WTC11 (cell line): Measurements from ENCODE around the gene RBPJ. TPM values are rescaled to one million over a fixed set of nuclear protein-coding genes. Genes with fewer than 3 reads are reported as not detected.

Source experiments
- ATAC-seq: fragments of 200-7000 bp; cut with Tn5 transposase; 2 replicates; pipeline ENCODE4 v1.10.0; 2021; ENCODE audit warnings: mild to moderate bottlenecking, moderate library complexity
- CTCF ChIA-PET: fragments of 300-600 bp; sonication (Branson Sonifier 250); formaldehyde crosslinking; loops from one replicate; lab custom pipeline; 2021; ENCODE audit warnings: antibody characterized with exemption; lab: Charles Lee
- POLR2A ChIA-PET: fragments of 350-600 bp; sonication (Branson Sonifier 250); formaldehyde crosslinking; loops from one replicate; lab custom pipeline; 2021; ENCODE audit warnings: antibody characterized with exemption; lab: Charles Lee
- DNase-seq: peaks from one replicate; pipeline ENCODE4 v3.0.0; 2021; ENCODE audit warnings: low spot score
- H3K27ac Mint-ChIP-seq: 2 replicates; pipeline ENCODE4 v1.8.0; 2021; ENCODE audit warnings: mixed read lengths
- H3K27me3 Mint-ChIP-seq: 2 replicates; pipeline ENCODE4 v1.8.0; 2021; ENCODE audit warnings: low read depth, mild to moderate bottlenecking, moderate library complexity, mixed read lengths
- H3K36me3 Mint-ChIP-seq: 2 replicates; pipeline ENCODE4 v1.8.0; 2021; ENCODE audit warnings: mixed read lengths
- H3K4me1 Mint-ChIP-seq: 2 replicates; pipeline ENCODE4 v1.8.0; 2022; ENCODE audit warnings: mixed read lengths
- H3K4me3 Mint-ChIP-seq: 2 replicates; pipeline ENCODE4 v1.8.0; 2021; ENCODE audit warnings: mild to moderate bottlenecking, moderate library complexity, mixed read lengths
- H3K9me3 Mint-ChIP-seq: 2 replicates; pipeline ENCODE4 v1.8.0; 2021; ENCODE audit warnings: mixed read lengths
- CREM ChIP-seq: sonication (generic); formaldehyde crosslinking; IDR thresholded peaks from 2 replicates; pipeline ENCODE4 v1.8.1; 2022; ENCODE audit warnings: mild to moderate bottlenecking, missing genetic modification reagents, moderate library complexity
- FOXK1 ChIP-seq: sonication (generic); formaldehyde crosslinking; IDR thresholded peaks from 2 replicates; pipeline ENCODE4 v1.8.0; 2022; ENCODE audit warnings: mild to moderate bottlenecking, moderate library complexity, missing genetic modification reagents
- FOXP1 ChIP-seq: sonication (generic); formaldehyde crosslinking; IDR thresholded peaks from 2 replicates; pipeline ENCODE4 v1.8.0; 2022; ENCODE audit warnings: missing genetic modification reagents, mild to moderate bottlenecking, moderate library complexity, borderline replicate concordance
- GTF2I ChIP-seq: fragments of 250-450 bp; sonication (Bioruptor Pico); conservative IDR thresholded peaks from 2 replicates; pipeline ENCODE4 v1.4.0; 2021; ENCODE audit warnings: mild to moderate bottlenecking
- NFE2L1 ChIP-seq: sonication (generic); formaldehyde crosslinking; IDR thresholded peaks from 2 replicates; pipeline ENCODE4 v1.8.1; 2023; ENCODE audit warnings: missing genetic modification reagents
- NFYB ChIP-seq: sonication (generic); formaldehyde crosslinking; conservative IDR thresholded peaks from 2 replicates; pipeline ENCODE4 v1.8.0; 2022; ENCODE audit warnings: low read depth, missing genetic modification reagents
- SMAD3 ChIP-seq: sonication (generic); formaldehyde crosslinking; IDR thresholded peaks from 2 replicates; pipeline ENCODE4 v1.8.0; 2022; ENCODE audit warnings: missing genetic modification reagents, mild to moderate bottlenecking, borderline replicate concordance
- TEAD4 ChIP-seq: sonication (generic); formaldehyde crosslinking; IDR thresholded peaks from 2 replicates; pipeline ENCODE4 v1.8.0; 2022; ENCODE audit warnings: mild to moderate bottlenecking, missing genetic modification reagents
- ZNF317 ChIP-seq: sonication (generic); formaldehyde crosslinking; IDR thresholded peaks from 2 replicates; pipeline ENCODE4 v1.8.1; 2023; ENCODE audit warnings: low read depth, mild to moderate bottlenecking, moderate library complexity, missing genetic modification reagents, borderline replicate concordance
- ZNF416 ChIP-seq: fragments of 250-450 bp; sonication (Bioruptor Pico); IDR thresholded peaks from 2 replicates; pipeline ENCODE4 v1.9.0; 2021; ENCODE audit warnings: mild to moderate bottlenecking, inconsistent platforms
- ZNF423 ChIP-seq: fragments of 250-450 bp; sonication (Bioruptor Pico); IDR thresholded peaks from 2 replicates; pipeline ENCODE4 v2.1.2; 2022; ENCODE audit warnings: mild to moderate bottlenecking, moderate library complexity
- total RNA-seq: library from RNA; stranded (reverse); gene quantifications from 3 replicates; pipeline ENCODE4 v1.2.3, GENCODE V29; 2021
- TF ChIP-seq, protein P1 (sequence below): fragments of 250-450 bp; sonication (Bioruptor Pico); IDR thresholded peaks from 2 replicates; pipeline ENCODE4 v1.9.0; 2021; ENCODE audit warnings: mild to moderate bottlenecking, borderline replicate concordance
- TF ChIP-seq, protein P2 (sequence below): fragments of 200-600 bp; IDR thresholded peaks from 2 replicates; pipeline ENCODE4 v1.8.0; 2022; ENCODE audit warnings: antibody characterized with exemption
- TF ChIP-seq, protein P3 (sequence below): fragments of 250-450 bp; sonication (Bioruptor Pico); IDR thresholded peaks from 2 replicates; pipeline ENCODE4 v1.8.0; 2021; ENCODE audit warnings: mild to moderate bottlenecking
- TF ChIP-seq, protein P4 (sequence below): sonication (generic); formaldehyde crosslinking; IDR thresholded peaks from 2 replicates; pipeline ENCODE4 v1.8.0; 2022; ENCODE audit warnings: mild to moderate bottlenecking, missing genetic modification reagents
- TF ChIP-seq, protein P5 (sequence below): sonication (generic); formaldehyde crosslinking; IDR thresholded peaks from 2 replicates; pipeline ENCODE4 v1.8.0; 2022; ENCODE audit warnings: mild to moderate bottlenecking, missing genetic modification reagents

RBPJ gene
- total RNA-seq, 1 experiment from 2014 or later: 163 TPM

DNA sequence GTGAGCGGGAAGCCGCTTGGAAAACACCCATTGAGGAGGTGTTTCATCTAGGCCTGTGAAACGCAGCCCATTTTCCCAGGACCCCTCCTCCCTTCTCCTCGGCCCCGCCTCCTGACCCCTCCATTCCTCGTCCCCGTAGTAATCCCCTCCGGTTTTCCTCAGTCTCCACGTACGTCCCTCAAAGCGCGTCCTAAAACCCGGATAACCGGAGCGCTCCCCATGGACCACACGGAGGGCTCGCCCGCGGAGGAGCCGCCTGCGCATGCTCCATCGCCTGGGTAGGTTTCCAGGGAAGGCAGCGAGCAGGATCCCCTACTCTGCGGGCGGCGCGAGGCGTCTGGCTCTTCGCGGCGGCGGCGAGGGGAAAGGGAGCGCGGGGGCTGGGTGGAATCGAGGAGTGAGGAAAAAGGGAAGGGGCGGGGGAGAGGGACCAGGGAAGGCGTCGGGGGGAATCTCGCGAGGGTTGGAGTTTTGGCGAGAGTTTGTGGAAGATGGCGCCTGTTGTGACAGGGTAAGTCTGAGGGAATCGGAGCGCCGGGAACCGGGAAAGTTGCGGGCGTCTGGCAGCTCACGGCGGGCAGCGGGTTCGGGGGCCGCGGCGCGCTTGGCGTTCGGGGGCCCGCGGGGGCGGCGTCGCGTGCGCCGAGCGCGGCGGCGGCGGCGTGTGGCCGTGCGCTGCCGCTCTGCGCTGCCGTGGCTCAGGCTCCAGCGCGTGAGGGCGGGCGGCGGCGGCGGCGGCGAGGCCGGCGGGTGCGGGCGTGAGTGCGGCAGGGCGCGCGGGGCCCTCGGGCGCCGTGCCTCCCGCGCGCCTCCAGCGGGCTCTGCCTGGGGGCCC is at the start of gene RBPJ (continued):
- TF ChIP-seq, protein P1, sequence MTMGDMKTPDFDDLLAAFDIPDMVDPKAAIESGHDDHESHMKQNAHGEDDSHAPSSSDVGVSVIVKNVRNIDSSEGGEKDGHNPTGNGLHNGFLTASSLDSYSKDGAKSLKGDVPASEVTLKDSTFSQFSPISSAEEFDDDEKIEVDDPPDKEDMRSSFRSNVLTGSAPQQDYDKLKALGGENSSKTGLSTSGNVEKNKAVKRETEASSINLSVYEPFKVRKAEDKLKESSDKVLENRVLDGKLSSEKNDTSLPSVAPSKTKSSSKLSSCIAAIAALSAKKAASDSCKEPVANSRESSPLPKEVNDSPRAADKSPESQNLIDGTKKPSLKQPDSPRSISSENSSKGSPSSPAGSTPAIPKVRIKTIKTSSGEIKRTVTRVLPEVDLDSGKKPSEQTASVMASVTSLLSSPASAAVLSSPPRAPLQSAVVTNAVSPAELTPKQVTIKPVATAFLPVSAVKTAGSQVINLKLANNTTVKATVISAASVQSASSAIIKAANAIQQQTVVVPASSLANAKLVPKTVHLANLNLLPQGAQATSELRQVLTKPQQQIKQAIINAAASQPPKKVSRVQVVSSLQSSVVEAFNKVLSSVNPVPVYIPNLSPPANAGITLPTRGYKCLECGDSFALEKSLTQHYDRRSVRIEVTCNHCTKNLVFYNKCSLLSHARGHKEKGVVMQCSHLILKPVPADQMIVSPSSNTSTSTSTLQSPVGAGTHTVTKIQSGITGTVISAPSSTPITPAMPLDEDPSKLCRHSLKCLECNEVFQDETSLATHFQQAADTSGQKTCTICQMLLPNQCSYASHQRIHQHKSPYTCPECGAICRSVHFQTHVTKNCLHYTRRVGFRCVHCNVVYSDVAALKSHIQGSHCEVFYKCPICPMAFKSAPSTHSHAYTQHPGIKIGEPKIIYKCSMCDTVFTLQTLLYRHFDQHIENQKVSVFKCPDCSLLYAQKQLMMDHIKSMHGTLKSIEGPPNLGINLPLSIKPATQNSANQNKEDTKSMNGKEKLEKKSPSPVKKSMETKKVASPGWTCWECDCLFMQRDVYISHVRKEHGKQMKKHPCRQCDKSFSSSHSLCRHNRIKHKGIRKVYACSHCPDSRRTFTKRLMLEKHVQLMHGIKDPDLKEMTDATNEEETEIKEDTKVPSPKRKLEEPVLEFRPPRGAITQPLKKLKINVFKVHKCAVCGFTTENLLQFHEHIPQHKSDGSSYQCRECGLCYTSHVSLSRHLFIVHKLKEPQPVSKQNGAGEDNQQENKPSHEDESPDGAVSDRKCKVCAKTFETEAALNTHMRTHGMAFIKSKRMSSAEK (CRISPR knock-in tag): 0 out of 2 replicates have a peak, but pooled peaks have one; percentile 33
- TF ChIP-seq ZNF317 (CRISPR knock-in tag): no peak
- TF ChIP-seq, protein P2, sequence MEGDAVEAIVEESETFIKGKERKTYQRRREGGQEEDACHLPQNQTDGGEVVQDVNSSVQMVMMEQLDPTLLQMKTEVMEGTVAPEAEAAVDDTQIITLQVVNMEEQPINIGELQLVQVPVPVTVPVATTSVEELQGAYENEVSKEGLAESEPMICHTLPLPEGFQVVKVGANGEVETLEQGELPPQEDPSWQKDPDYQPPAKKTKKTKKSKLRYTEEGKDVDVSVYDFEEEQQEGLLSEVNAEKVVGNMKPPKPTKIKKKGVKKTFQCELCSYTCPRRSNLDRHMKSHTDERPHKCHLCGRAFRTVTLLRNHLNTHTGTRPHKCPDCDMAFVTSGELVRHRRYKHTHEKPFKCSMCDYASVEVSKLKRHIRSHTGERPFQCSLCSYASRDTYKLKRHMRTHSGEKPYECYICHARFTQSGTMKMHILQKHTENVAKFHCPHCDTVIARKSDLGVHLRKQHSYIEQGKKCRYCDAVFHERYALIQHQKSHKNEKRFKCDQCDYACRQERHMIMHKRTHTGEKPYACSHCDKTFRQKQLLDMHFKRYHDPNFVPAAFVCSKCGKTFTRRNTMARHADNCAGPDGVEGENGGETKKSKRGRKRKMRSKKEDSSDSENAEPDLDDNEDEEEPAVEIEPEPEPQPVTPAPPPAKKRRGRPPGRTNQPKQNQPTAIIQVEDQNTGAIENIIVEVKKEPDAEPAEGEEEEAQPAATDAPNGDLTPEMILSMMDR: no peak
- no peak for TF ChIP-seq ZNF416 (CRISPR knock-in tag)
- peak; percentile 31; the same call in 1 of the 2 replicates for TF ChIP-seq FOXP1 (CRISPR knock-in tag)
- TF ChIP-seq SMAD3 (CRISPR knock-in tag): no peak
- TF ChIP-seq, protein P3, sequence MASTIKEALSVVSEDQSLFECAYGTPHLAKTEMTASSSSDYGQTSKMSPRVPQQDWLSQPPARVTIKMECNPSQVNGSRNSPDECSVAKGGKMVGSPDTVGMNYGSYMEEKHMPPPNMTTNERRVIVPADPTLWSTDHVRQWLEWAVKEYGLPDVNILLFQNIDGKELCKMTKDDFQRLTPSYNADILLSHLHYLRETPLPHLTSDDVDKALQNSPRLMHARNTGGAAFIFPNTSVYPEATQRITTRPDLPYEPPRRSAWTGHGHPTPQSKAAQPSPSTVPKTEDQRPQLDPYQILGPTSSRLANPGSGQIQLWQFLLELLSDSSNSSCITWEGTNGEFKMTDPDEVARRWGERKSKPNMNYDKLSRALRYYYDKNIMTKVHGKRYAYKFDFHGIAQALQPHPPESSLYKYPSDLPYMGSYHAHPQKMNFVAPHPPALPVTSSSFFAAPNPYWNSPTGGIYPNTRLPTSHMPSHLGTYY (CRISPR knock-in tag): no peak

DNA sequence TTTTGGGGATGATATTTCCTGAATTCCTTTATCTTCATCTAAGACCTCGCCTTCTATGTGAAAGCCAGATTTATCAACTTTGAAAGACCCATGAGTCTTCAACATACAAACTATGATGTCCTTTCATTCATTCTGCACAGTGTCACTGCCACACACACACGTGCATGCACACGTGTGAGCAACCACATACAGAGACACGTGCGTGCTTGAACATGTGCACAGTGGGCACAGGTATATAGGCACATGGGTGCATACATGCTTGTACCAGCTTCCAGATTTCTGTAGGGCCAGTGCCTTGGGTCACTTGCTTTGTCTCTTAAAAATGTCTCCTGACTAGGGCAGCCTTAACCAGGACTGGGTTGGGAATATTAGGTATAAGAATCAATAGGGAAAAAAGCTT is 49.1 kb upstream of the RBPJ start:
- Mint-ChIP-seq H3K27ac (no peak overlapping the region), H3K4me1 (peaks cover 41% of the 10 kb centered on the region), H3K9me3 (no peaks in the 10 kb centered on the region), H3K4me3 (no peak overlapping the region), H3K27me3 (no peaks in the 10 kb centered on the region), H3K36me3 (no peaks in the 10 kb centered on the region)
- TF ChIP-seq, protein P4, sequence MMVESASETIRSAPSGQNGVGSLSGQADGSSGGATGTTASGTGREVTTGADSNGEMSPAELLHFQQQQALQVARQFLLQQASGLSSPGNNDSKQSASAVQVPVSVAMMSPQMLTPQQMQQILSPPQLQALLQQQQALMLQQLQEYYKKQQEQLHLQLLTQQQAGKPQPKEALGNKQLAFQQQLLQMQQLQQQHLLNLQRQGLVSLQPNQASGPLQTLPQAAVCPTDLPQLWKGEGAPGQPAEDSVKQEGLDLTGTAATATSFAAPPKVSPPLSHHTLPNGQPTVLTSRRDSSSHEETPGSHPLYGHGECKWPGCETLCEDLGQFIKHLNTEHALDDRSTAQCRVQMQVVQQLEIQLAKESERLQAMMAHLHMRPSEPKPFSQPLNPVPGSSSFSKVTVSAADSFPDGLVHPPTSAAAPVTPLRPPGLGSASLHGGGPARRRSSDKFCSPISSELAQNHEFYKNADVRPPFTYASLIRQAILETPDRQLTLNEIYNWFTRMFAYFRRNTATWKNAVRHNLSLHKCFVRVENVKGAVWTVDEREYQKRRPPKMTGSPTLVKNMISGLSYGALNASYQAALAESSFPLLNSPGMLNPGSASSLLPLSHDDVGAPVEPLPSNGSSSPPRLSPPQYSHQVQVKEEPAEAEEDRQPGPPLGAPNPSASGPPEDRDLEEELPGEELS (CRISPR knock-in tag): no peak
- TF ChIP-seq ZNF423 (CRISPR knock-in tag) (no peak), CREM (no peak), GTF2I (CRISPR knock-in tag) (no peak), NFYB (no peak), FOXK1 (CRISPR knock-in tag) (no peak), TEAD4 (CRISPR knock-in tag) (no peak), ZNF317 (CRISPR knock-in tag) (no peak), NFE2L1 (CRISPR knock-in tag) (no peak)
- TF ChIP-seq, protein P5, sequence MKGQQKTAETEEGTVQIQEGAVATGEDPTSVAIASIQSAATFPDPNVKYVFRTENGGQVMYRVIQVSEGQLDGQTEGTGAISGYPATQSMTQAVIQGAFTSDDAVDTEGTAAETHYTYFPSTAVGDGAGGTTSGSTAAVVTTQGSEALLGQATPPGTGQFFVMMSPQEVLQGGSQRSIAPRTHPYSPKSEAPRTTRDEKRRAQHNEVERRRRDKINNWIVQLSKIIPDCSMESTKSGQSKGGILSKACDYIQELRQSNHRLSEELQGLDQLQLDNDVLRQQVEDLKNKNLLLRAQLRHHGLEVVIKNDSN (CRISPR knock-in tag): no peak
- ATAC-seq (no peak), DNase-seq (no peak)
- ChIA-PET POLR2A (no interaction called here), CTCF (no interaction called here)
